Gastrocnemius medialis (tissue), 4 donors: ENCODE measurements around the gene PTPRN2. TPM values are rescaled to one million over a fixed set of nuclear protein-coding genes. Genes with fewer than 3 reads are reported as not detected.

Source experiments
- ATAC-seq, 2 donors: fragments of 150-250 bp; one replicate each; pipeline ENCODE4 v1.9.1; 2016
- DNase-seq, 2 donors: peaks; one replicate each; pipeline ENCODE4 v3.0.0-alpha.2; 2019
- H3K27ac ChIP-seq, 4 donors: fragments of 200-600 bp; sonication (generic); 1 replicate in 1 of 4; 2 replicates in 3 of 4; pipeline ENCODE4 v1.5.1; 2016 to 2018; ENCODE audit warnings: mild to moderate bottlenecking in 2 of 4, moderate library complexity in 1 of 4
- H3K27me3 ChIP-seq, 3 donors: fragments of 200-600 bp; sonication (generic) in 2 of 3; 1 replicate in 1 of 3; 2 replicates in 2 of 3; pipeline versions ENCODE4 v1.5.1 to v1.6.0; 2016 to 2019; ENCODE audit warnings: mild to moderate bottlenecking in 1 of 3, moderate library complexity in 1 of 3
- H3K36me3 ChIP-seq, 2 donors: fragments of 200-600 bp; sonication (generic) in 1 of 2; one replicate each; pipeline ENCODE4 v1.5.1; 2017 to 2018
- H3K4me1 ChIP-seq, 2 donors: fragments of 200-600 bp; sonication (generic) in 1 of 2; one replicate each; pipeline ENCODE4 v1.5.1; 2016 to 2017; ENCODE audit warnings: mild to moderate bottlenecking in 2 of 2
- H3K4me3 ChIP-seq, 4 donors: fragments of 200-600 bp; sonication (generic) in 3 of 4; 1 replicate in 1 of 4; 2 replicates in 3 of 4; pipeline ENCODE4 v1.5.1; 2016 to 2019; ENCODE audit warnings: mild to moderate bottlenecking in 2 of 4
- H3K9me3 ChIP-seq, 3 donors: fragments of 200-600 bp; sonication (generic) in 2 of 3; 1 replicate in 1 of 3; 2 replicates in 2 of 3; pipeline ENCODE4 v1.5.1; 2016 to 2019
- POLR2A ChIP-seq, 2 donors: fragments of 450-650 bp; IDR thresholded peaks; one replicate each; pipeline ENCODE4 v1.6.1; 2017; ENCODE audit warnings: antibody characterized with exemption in 2 of 2, mild to moderate bottlenecking in 2 of 2, moderate library complexity in 2 of 2
- in situ Hi-C, 4 donors: fragments of 200-750 bp; cut with MboI; loops; one replicate each; pipeline versions ENCODE4 v1.15.0 to v1.8.0; 2017; ENCODE audit warnings: low sequenced_read_pairs in 4 of 4
- intact Hi-C: fragments of 100-400 bp; cut with DNase I; formaldehyde crosslinking; loops from one replicate; pipeline ENCODE4 v1.15.1; 2023; ENCODE audit warnings: low total_unique reads
- total RNA-seq, 4 donors: library from RNA; depleted of rRNA; stranded (reverse); fragments of >200 nt; gene quantifications; one replicate each; pipeline versions ENCODE4 v1.1.0 to v1.2.3, GENCODE V29; 2016
- TF ChIP-seq, protein P1 (sequence below), 5 experiments: fragments of 450-650 bp in 3 of 5; fragments of 200-600 bp in 2 of 5; sonication (generic) in 2 of 5; IDR thresholded peaks in 4 of 5; conservative IDR thresholded peaks in 1 of 5; 1 replicate in 4 of 5; 2 replicates in 1 of 5; pipeline ENCODE4 v1.5.1; 2016 to 2019; ENCODE audit warnings: antibody characterized with exemption in 5 of 5, mild to moderate bottlenecking in 3 of 5, moderate library complexity in 3 of 5

Gene PTPRN2
- total RNA-seq, 4 donors from 2014 or later: 0.66 to 0.85 (median 0.81) TPM

DNA sequence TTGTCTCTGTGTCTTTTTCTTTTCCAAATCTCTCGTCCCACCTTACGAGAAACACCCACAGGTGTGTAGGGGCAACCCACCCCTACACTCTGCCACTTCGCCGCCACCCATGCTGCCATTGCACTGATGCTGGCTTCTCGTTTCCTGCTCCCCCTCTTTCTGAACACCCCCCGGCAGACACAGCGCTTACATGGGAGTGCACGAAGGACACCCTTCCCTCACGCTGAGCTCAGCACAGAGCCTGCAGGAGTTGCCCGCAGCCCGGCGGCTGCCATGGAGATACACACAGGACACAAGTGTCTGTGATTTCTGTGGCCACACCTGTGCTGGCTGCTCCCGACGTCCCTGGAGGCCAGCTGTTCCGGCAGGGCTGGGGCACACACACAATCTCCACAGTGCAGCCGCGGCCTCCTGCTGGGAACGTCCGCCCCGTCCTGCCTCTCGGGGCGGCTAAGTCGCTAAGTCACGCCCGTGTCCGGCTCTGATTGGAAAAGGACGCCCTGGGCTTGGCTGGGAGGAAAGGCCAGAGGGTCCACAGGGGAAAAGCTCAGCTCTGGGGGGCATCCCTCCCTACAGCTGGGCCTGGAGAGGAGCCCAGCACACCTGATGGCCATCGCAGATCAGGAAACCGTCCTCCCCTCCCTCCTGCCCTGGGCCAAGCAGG, 349.8 kb downstream of the PTPRN2 start:
- no peaks in the 10 kb centered on the region for H3K36me3 ChIP-seq
- intact Hi-C loops: no loop called here
- no peaks in the 10 kb centered on the region for H3K27me3 ChIP-seq
- no peaks in the 10 kb centered on the region for H3K9me3 ChIP-seq
- DNase-seq (no peak), ATAC-seq (no peak)
- no peaks in the 10 kb centered on the region for H3K4me1 ChIP-seq
- in situ Hi-C loops: no loop called here
- H3K4me3 ChIP-seq: no peak overlapping the region
- peak overlapping the region in 1 of 4 donors; percentile 20 for H3K27ac ChIP-seq
- TF ChIP-seq, protein P1, sequence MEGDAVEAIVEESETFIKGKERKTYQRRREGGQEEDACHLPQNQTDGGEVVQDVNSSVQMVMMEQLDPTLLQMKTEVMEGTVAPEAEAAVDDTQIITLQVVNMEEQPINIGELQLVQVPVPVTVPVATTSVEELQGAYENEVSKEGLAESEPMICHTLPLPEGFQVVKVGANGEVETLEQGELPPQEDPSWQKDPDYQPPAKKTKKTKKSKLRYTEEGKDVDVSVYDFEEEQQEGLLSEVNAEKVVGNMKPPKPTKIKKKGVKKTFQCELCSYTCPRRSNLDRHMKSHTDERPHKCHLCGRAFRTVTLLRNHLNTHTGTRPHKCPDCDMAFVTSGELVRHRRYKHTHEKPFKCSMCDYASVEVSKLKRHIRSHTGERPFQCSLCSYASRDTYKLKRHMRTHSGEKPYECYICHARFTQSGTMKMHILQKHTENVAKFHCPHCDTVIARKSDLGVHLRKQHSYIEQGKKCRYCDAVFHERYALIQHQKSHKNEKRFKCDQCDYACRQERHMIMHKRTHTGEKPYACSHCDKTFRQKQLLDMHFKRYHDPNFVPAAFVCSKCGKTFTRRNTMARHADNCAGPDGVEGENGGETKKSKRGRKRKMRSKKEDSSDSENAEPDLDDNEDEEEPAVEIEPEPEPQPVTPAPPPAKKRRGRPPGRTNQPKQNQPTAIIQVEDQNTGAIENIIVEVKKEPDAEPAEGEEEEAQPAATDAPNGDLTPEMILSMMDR (IDR thresholded peaks at IDR 0.05 in 4 of 5, conservative IDR thresholded peaks at IDR 0.05 in 1 of 5): no peak

DNA sequence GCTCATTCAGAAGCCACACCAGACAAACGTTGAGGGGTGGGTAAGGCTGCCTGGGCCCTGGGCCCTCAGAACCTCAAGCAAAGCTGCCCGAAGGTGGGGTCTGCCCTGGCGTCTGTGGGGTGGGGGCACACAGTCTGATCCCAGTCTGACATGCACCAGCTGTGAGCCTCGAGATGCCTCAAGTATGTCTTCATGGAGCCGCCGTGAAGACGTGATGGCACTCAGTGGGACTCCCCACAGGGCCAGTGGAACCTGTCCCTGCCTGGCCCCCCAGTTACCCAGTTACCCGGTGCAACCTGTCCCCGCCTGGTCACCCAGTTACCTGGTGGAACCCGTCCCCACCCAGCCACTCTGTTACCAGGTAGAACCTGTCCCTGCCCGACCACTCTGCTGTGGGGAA, 351.2 kb downstream of the PTPRN2 start:
- no peaks in the 10 kb centered on the region for H3K4me1 ChIP-seq
- in situ Hi-C loops (no loop called here), intact Hi-C loops (no loop called here)
- H3K9me3 ChIP-seq: no peaks in the 10 kb centered on the region
- no peak overlapping the region for H3K27ac ChIP-seq
- no peak for DNase-seq
- H3K4me3 ChIP-seq: no peak overlapping the region
- no peak for ATAC-seq
- no peaks in the 10 kb centered on the region for H3K27me3 ChIP-seq
- no peaks in the 10 kb centered on the region for H3K36me3 ChIP-seq
- TF ChIP-seq, protein P1 (IDR thresholded peaks at IDR 0.05 in 4 of 5, conservative IDR thresholded peaks at IDR 0.05 in 1 of 5): no peak
- TF ChIP-seq POLR2A (IDR thresholded peaks at IDR 0.05): no peak

DNA sequence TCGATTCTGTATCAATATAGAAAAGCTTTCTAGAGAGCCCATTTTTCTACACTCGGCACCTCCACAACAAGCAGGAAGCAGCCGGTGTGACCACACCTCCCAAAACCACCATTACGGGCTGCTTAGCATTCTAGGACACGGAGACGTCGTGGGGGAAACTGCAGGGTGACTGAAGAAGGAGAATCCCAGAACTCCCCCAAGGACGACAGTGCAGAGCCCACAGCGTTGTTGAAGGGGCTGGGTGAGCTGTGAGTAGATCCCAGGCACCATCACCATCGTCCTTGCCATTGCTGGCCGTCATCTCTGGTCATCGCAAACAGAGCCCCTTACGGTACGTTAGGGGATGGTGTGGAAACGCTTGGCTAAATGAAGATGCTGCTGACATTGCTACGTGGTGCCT, 351.8 kb downstream of the PTPRN2 start:
- Histone ChIP-seq H3K4me3 (no peak overlapping the region), H3K27me3 (no peaks in the 10 kb centered on the region), H3K9me3 (no peaks in the 10 kb centered on the region), H3K27ac (no peak overlapping the region), H3K36me3 (no peaks in the 10 kb centered on the region), H3K4me1 (no peaks in the 10 kb centered on the region)
- ATAC-seq: no peak
- DNase-seq: no peak
- in situ Hi-C loops: no loop called here
- no peak for TF ChIP-seq POLR2A (IDR thresholded peaks at IDR 0.05)
- TF ChIP-seq, protein P1 (IDR thresholded peaks at IDR 0.05 in 4 of 5, conservative IDR thresholded peaks at IDR 0.05 in 1 of 5): no peak
- intact Hi-C loops: no loop called here

DNA sequence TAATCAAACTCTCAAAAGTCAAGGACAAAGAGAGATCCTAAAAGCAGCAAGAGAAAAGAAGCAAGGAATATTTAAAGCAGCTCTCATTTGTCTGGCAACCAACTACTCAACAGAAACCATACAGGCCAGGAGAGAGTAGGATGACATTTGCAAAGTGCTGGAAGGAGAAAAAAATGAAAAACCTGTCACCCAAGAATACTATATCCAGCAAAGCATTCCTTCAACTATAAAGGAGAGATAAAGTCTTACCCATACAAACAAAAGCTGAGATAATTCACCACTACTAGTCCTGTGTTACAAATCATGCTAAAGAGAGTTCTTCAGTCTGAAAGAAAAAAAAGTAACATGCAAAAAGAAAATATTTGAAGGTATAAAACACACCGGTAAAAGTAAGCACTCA, 357.7 kb downstream of the PTPRN2 start:
- Histone ChIP-seq H3K36me3 (no peaks in the 10 kb centered on the region), H3K4me1 (no peaks in the 10 kb centered on the region), H3K9me3 (no peaks in the 10 kb centered on the region), H3K4me3 (no peak overlapping the region), H3K27me3 (no peaks in the 10 kb centered on the region), H3K27ac (no peak overlapping the region)
- ATAC-seq (no peak), DNase-seq (no peak)
- intact Hi-C loops: no loop called here
- TF ChIP-seq POLR2A (IDR thresholded peaks at IDR 0.05): no peak
- TF ChIP-seq, protein P1 (IDR thresholded peaks at IDR 0.05 in 4 of 5, conservative IDR thresholded peaks at IDR 0.05 in 1 of 5): no peak
- in situ Hi-C loops: no loop called here

DNA sequence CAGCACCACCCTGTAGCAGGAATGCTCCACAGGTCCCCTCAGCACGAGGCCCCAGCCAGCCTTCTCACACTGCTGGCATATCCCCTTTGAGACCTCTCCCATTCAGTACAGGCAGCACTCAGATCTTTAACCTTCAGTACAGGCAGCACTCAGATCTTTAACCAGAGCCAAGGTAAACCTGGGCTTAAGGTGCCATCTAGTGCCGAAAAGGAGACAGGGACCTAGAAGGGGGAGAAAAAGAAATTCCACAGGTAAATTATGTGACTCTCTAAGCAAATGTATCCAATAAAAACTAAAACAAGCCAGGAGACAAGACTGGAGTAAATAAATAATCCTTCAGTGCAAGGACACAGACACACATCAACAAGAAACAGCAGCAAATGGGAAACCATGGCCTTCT, 358.6 kb downstream of the PTPRN2 start:
- no peak overlapping the region for H3K4me3 ChIP-seq
- H3K4me1 ChIP-seq: no peaks in the 10 kb centered on the region
- H3K27me3 ChIP-seq: no peaks in the 10 kb centered on the region
- ATAC-seq (no peak), DNase-seq (no peak)
- no peak overlapping the region for H3K27ac ChIP-seq
- in situ Hi-C loops (no loop called here), intact Hi-C loops (no loop called here)
- TF ChIP-seq, protein P1 (IDR thresholded peaks at IDR 0.05 in 4 of 5, conservative IDR thresholded peaks at IDR 0.05 in 1 of 5): no peak
- TF ChIP-seq POLR2A (IDR thresholded peaks at IDR 0.05): no peak
- H3K9me3 ChIP-seq: no peaks in the 10 kb centered on the region
- no peaks in the 10 kb centered on the region for H3K36me3 ChIP-seq
